GM13977 (cell line): ENCODE measurements around the gene SMOC1.
A peak's percentile ranks its signal among the peaks of the same experiment; 100 is the strongest.

ENCODE experiments used
- DNase-seq: peaks from one replicate; pipeline ENCODE4 v3.0.0; 2012; ENCODE audit warnings: low spot score
- in situ Hi-C: fragments of 300-500 bp; cut with MboI; formaldehyde crosslinking; loops from one replicate; pipeline ENCODE4 v1.12.0; 2022; ENCODE audit warnings: low sequenced_read_pairs, low pct_unique_long_range_greater_than_20kb, mixed read lengths, inconsistent platforms; ENCODE audit not compliant: unreplicated experiment
- TF ChIP-seq, protein P1 (sequence below): IDR thresholded peaks from 2 replicates; pipeline ENCODE4 v1.5.1; 2012; ENCODE audit warnings: mild to moderate bottlenecking, control low read depth; ENCODE audit not compliant: insufficient read depth; ENCODE audit errors: extremely low read depth, missing control alignments

The SMOC1 gene

DNA sequence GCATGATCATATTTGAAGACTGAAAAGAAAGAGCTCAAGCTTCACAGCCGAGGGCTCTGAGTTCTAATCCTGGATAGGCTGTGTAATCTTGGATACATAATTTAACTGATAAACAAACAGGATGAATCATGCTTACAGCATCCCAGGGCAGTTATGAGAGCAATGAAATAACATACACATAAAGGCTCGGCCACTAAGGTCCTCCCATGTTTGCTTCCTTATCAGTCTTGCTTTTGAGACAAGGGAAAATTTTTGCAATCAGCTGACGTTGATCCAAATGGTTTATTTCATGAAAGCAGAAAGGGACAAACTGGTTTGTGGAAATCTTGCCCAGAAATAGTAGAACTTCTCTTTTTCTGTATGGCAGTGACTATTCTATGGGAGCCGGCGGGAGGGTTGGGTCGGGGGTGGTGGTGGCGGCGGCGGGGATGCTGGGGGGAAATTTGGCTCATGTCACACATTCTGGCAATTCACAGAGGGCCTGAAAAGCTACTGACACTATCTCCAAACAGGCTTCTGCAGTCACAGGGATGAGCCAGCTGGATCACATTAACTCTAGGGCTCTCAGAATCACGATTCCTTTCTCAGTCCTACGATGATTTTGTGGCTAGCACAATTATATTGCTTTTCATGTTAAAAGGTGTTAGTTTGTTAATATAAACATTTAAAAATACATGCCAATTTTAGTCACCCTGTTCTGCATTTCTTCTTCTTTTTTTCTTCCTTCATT is 185.1 kb downstream of the SMOC1 start:
- in situ Hi-C loops = no loop called here
- TF ChIP-seq, protein P1, sequence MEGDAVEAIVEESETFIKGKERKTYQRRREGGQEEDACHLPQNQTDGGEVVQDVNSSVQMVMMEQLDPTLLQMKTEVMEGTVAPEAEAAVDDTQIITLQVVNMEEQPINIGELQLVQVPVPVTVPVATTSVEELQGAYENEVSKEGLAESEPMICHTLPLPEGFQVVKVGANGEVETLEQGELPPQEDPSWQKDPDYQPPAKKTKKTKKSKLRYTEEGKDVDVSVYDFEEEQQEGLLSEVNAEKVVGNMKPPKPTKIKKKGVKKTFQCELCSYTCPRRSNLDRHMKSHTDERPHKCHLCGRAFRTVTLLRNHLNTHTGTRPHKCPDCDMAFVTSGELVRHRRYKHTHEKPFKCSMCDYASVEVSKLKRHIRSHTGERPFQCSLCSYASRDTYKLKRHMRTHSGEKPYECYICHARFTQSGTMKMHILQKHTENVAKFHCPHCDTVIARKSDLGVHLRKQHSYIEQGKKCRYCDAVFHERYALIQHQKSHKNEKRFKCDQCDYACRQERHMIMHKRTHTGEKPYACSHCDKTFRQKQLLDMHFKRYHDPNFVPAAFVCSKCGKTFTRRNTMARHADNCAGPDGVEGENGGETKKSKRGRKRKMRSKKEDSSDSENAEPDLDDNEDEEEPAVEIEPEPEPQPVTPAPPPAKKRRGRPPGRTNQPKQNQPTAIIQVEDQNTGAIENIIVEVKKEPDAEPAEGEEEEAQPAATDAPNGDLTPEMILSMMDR = no peak
- DNase-seq = no peak

DNA sequence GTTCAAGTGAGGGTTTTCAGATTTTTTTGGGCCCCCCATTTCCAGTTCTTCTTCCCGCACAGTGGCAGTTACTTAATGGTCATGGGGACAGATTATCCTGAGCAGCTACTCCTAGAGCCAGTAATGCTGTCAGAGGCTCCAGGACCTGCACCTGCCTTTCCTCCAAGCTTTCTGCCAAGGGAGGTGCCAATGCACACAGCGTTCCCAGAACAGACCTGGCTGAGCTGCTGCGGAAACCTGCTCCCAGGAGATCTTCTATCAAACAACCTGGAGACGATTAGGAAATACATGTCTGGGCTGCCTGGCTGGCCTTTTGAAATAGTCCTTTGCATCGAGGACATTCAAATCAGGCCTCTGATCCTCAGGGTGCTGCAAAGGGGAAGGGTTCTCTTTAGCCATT is 188.6 kb downstream of the SMOC1 start:
- in situ Hi-C loops = no loop called here
- DNase-seq = no peak
- TF ChIP-seq, protein P1 = no peak

DNA sequence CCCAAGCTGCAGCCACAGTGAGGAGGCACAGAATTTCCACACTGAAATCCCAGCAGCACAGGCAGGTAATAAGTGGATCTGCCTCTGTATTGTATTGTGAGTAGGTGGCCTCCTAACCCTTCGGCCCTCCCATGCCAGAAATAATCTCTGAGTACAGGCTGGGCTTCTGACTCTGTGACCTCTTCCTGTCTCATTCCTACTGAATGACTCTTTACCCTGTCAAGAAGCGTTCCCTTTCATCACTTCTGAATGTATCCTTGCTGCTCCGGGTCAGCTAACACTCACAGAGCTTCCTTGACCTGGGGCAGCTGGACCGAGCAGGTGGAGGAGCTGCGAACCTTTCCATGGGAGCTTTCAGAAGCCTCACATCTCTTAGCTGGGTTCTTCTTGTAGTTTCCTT is 190.0 kb downstream of the SMOC1 start:
- TF ChIP-seq, protein P1 = no peak
- no peak for DNase-seq
- in situ Hi-C loops = no loop called here

DNA sequence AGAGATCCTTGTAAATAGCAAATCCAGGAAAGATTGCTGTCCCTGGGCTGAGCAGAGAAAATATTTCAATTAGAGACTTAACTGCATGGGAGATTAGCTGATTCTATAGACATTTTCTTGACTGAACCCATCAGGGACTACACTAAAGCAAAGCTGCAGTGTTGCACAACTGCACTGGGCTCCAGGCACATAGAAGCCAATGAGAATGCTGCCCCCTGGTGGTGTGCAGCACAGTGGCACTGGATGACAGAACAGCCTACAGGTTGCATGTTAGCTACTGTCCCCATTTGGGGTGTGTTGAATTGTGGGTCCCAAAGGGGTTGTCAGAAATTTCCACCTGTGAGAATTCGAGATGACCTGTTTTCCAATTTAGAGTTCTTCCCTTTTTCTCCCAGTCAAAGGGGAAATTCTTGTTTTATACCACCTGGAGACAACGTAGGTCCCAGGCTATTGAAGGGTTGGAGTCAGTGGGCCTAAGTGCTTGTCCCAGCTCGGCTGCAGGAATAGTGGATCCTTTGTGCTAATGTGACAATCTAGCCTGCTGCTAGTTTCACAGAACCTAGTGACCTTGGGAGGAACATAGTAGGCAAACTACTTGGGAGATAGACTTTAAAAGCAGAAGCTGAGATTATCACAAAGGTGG is 194.8 kb downstream of the SMOC1 start:
- in situ Hi-C loops = no loop called here
- DNase-seq = peak; percentile 73
- TF ChIP-seq, protein P1 = peak; percentile 83

GRCh38 chr14:70077005-70077404 is 197.8 kb downstream of the SMOC1 start:
- TF ChIP-seq, protein P1 = no peak
- DNase-seq = no peak
- in situ Hi-C loops = no loop called here

DNA sequence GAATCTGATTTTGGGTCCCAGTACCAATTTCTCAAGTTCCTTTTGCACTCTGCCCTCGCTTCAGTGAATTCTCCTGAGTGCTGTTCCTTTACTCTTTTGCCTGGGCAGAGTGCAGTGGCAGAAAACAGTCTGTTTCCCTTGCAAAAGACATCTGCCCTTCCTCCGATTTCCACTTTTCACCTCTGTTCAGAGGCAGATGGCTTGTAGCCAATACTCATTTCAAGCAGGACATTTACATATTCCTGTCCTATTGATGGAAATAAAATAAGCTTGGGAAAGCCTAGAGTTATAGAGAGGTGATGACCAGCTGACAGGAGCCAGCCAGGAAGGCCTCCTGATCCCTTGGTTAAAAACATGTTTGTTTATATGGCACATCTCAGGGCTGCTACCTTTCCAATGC is 198.5 kb downstream of the SMOC1 start:
- TF ChIP-seq, protein P1 = no peak
- in situ Hi-C loops = no loop called here
- no peak for DNase-seq

DNA sequence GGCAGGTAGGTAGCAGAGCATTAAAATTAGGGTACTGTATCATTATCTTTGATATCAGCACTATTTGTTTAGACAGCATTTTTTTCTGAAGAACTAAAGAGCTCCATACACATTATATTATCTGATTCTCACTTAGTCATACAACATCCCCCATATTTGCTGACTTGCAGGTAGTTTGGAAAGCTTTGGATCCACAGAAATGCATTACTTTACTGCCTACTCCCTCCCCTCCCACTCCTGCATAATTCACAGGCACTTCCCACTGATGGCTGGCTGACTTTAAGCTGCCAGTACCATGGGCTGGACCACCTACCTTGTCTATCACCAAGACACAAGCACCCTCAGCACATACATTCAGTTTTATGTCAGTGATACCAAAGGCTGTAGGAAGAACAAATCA is 199.1 kb downstream of the SMOC1 start:
- in situ Hi-C loops = no loop called here
- DNase-seq = no peak
- TF ChIP-seq, protein P1 = no peak
